DND-41 (cell line): ENCODE data around the gene TMEM266.

ENCODE experiments used
- ATAC-seq: fragments of 200-7000 bp; cut with Tn5 transposase; 3 replicates; pipeline ENCODE4 v1.9.1; 2021; ENCODE audit warnings: low read depth; ENCODE audit not compliant: insufficient read depth
- DNase-seq: peaks from one replicate; pipeline ENCODE4 v3.0.0-alpha.2; 2020
- H2AFZ ChIP-seq: 2 replicates; pipeline ENCODE4 v1.6.0; 2012; ENCODE audit warnings: low read depth, low read length
- H3K27ac ChIP-seq: 2 replicates; pipeline ENCODE4 v1.5.1; 2012; ENCODE audit warnings: low read length, inconsistent platforms
- H3K27me3 ChIP-seq: fragments of 200-600 bp; sonication (generic); 2 replicates; pipeline ENCODE4 v1.6.0; 2012; ENCODE audit warnings: low read length, mild to moderate bottlenecking, inconsistent platforms; ENCODE audit not compliant: insufficient read depth, poor library complexity
- H3K36me3 ChIP-seq: 2 replicates; pipeline ENCODE4 v1.5.1; 2012; ENCODE audit warnings: low read length, inconsistent platforms; ENCODE audit not compliant: insufficient read depth
- H3K4me1 ChIP-seq: 2 replicates; pipeline ENCODE4 v1.5.1; 2012; ENCODE audit warnings: mild to moderate bottlenecking, low read length; ENCODE audit not compliant: insufficient read depth
- H3K4me2 ChIP-seq: 2 replicates; pipeline ENCODE4 v1.6.0; 2012; ENCODE audit warnings: mild to moderate bottlenecking, moderate library complexity, low read length, inconsistent platforms; ENCODE audit not compliant: insufficient read depth
- H3K4me3 ChIP-seq, 2 experiments: fragments of 200-600 bp in 1 of 2; shearing (Covaris generic) in 1 of 2; 2 replicates each; pipeline ENCODE4 v1.5.1; 2012 to 2016; ENCODE audit warnings: inconsistent platforms in 2 of 2, low read length in 2 of 2, mild to moderate bottlenecking in 2 of 2, low read depth in 1 of 2, moderate library complexity in 1 of 2
- H3K79me2 ChIP-seq: 2 replicates; pipeline ENCODE4 v1.6.0; 2012; ENCODE audit warnings: low read length, inconsistent platforms; ENCODE audit not compliant: insufficient read depth
- H3K9ac ChIP-seq: 2 replicates; pipeline ENCODE4 v1.6.0; 2012; ENCODE audit warnings: low read depth, mild to moderate bottlenecking, inconsistent platforms, low read length, moderate library complexity
- H3K9me3 ChIP-seq: 2 replicates; pipeline ENCODE4 v1.5.1; 2012; ENCODE audit warnings: low read length, moderate library complexity, mild to moderate bottlenecking, inconsistent platforms; ENCODE audit not compliant: insufficient read depth, severe bottlenecking
- H4K20me1 ChIP-seq: 2 replicates; pipeline ENCODE4 v1.6.0; 2012; ENCODE audit warnings: low read length; ENCODE audit not compliant: insufficient read depth
- CTCF ChIP-seq: IDR thresholded peaks from 2 replicates; pipeline ENCODE4 v1.5.1; 2012; ENCODE audit warnings: borderline replicate concordance, low read length, moderate library complexity, mild to moderate bottlenecking; ENCODE audit not compliant: poor library complexity, severe bottlenecking; ENCODE audit errors: extremely low read depth
- EZH2 ChIP-seq: IDR thresholded peaks from 3 replicates; pipeline ENCODE4 v1.6.1; 2012; ENCODE audit warnings: borderline replicate concordance, low read depth, mild to moderate bottlenecking, moderate library complexity, low read length, inconsistent platforms; ENCODE audit not compliant: severe bottlenecking

TMEM266 gene

GRCh38 chr15:76117181-76117580, 57.4 kb downstream of the TMEM266 start:
- Histone ChIP-seq H3K79me2 (no peaks in the 10 kb centered on the region), H3K4me1 (no peaks in the 10 kb centered on the region), H3K27ac (no peak overlapping the region), H3K27me3 (no peaks in the 10 kb centered on the region), H3K4me3 (no peak overlapping the region), H3K36me3 (no peaks in the 10 kb centered on the region), H2AFZ (no peak overlapping the region), H3K4me2 (no peak overlapping the region), H3K9me3 (no peaks in the 10 kb centered on the region), H3K9ac (no peak overlapping the region), H4K20me1 (no peaks in the 10 kb centered on the region)
- ATAC-seq: no peak
- TF ChIP-seq CTCF (no peak), EZH2 (no peak)
- DNase-seq: no peak

- Histone ChIP-seq H3K4me3 (no peak overlapping the region), H3K27ac (no peak overlapping the region), H2AFZ (no peak overlapping the region), H3K4me2 (no peak overlapping the region), H3K9ac (no peak overlapping the region), H3K27me3 (no peaks in the 10 kb centered on the region), H3K4me1 (no peaks in the 10 kb centered on the region), H3K79me2 (no peaks in the 10 kb centered on the region), H4K20me1 (no peaks in the 10 kb centered on the region), H3K36me3 (no peaks in the 10 kb centered on the region), H3K9me3 (no peaks in the 10 kb centered on the region)
- ATAC-seq (no peak), DNase-seq (no peak)
- no peak for TF ChIP-seq CTCF
- TF ChIP-seq EZH2: no peak
Observed at GRCh38 chr15:76118767-76119166, 59.0 kb downstream of the TMEM266 start.

- Histone ChIP-seq H3K27ac (no peak overlapping the region), H3K4me2 (no peak overlapping the region), H3K27me3 (no peaks in the 10 kb centered on the region), H3K79me2 (no peaks in the 10 kb centered on the region), H3K4me3 (no peak overlapping the region), H4K20me1 (no peaks in the 10 kb centered on the region), H3K4me1 (no peaks in the 10 kb centered on the region), H3K9me3 (no peaks in the 10 kb centered on the region), H3K9ac (no peak overlapping the region), H2AFZ (no peak overlapping the region), H3K36me3 (no peaks in the 10 kb centered on the region)
- DNase-seq (no peak), ATAC-seq (no peak)
- TF ChIP-seq CTCF: no peak
- no peak for TF ChIP-seq EZH2
Observed at GRCh38 chr15:76123031-76123430, 63.2 kb downstream of the TMEM266 start.

GRCh38 chr15:76127169-76127568, 67.4 kb downstream of the TMEM266 start:
- TF ChIP-seq CTCF (no peak), EZH2 (no peak)
- Histone ChIP-seq H3K9ac (no peak overlapping the region), H4K20me1 (no peaks in the 10 kb centered on the region), H3K27ac (no peak overlapping the region), H2AFZ (no peak overlapping the region), H3K9me3 (no peaks in the 10 kb centered on the region), H3K4me1 (no peaks in the 10 kb centered on the region), H3K27me3 (no peaks in the 10 kb centered on the region), H3K4me3 (no peak overlapping the region), H3K36me3 (no peaks in the 10 kb centered on the region), H3K79me2 (no peaks in the 10 kb centered on the region), H3K4me2 (no peak overlapping the region)
- DNase-seq (no peak), ATAC-seq (no peak)
